ENCODE results near the gene ODAD3. TPM values are rescaled to one million over a fixed set of nuclear protein-coding genes. Genes with fewer than 3 reads are reported as not detected.

Gene ODAD3
- total and polyA plus RNA-seq, 10 of the 15 experiments (the other 5 are each of a cell fraction or from before 2014, with no cell fraction given), result 0.11 to 0.39 (median 0.28) TPM; not detected in 7

GRCh38 chr19:11435057-11435832 is at the start of gene ODAD3, which contains the start of gene PRKCSH (continued):
- TF ChIP-seq RB1 (IDR thresholded peaks at IDR 0.05; ENCODE audit: borderline replicate concordance), result peak; percentile 90; the same call in 1 of the 2 replicates
- peak; percentile 95 for TF ChIP-seq CREB1 (IDR thresholded peaks at IDR 0.05; ENCODE audit: low read depth)
- no peak for TF ChIP-seq RAD21 (IDR thresholded peaks at IDR 0.05; ENCODE audit: insufficient read depth, low read depth, low read length)
- TF ChIP-seq RELA (IDR thresholded peaks at IDR 0.05; ENCODE audit: borderline replicate concordance, partially characterized antibody), result peak; percentile 97
- TF ChIP-seq HCFC1 (IDR thresholded peaks at IDR 0.05; ENCODE audit: low read length), result peak; percentile 93
- peak; percentile 79 for TF ChIP-seq RFX5 (IDR thresholded peaks at IDR 0.05; ENCODE audit: low read depth, low read length)
- TF ChIP-seq PBX3 (IDR thresholded peaks at IDR 0.05; ENCODE audit: insufficient replicate concordance, low read depth, low read length), result peak; percentile 92
- TF ChIP-seq SREBF1 (IDR thresholded peaks at IDR 0.05; ENCODE audit: low read length), result no peak; the same call in 1 of the 2 replicates
- no peak for TF ChIP-seq EZH2 (IDR thresholded peaks at IDR 0.05; ENCODE audit: borderline replicate concordance, control insufficient read depth, low read depth, low read length)
- TF ChIP-seq JUND (IDR thresholded peaks at IDR 0.05; ENCODE audit: low read depth, low read length), result no peak
- TF ChIP-seq RELB (IDR thresholded peaks at IDR 0.05; ENCODE audit: low read depth), result peak; percentile 97
- TF ChIP-seq STAT1 (conservative IDR thresholded peaks at IDR 0.05), result peak; percentile 87; the same call in 1 of the 2 replicates
- peak; percentile 89 for TF ChIP-seq EED (IDR thresholded peaks at IDR 0.05; ENCODE audit: low read depth)
- peak in 1 of 2 experiments; percentile 42; a peak in 1 of 4 replicates for TF ChIP-seq ETV6 (conservative IDR thresholded peaks at IDR 0.05 in 1 of 2, IDR thresholded peaks at IDR 0.05 in 1 of 2; ENCODE audit: borderline replicate concordance in 1 of 2, low read depth in 1 of 2)

All from GM12878 (cell line).